Lower lobe of right lung (tissue), 2 donors: Measurements from ENCODE around the gene TNFRSF11A. TPM values are rescaled to one million over a fixed set of nuclear protein-coding genes. Genes with fewer than 3 reads are reported as not detected.

Experiments used
- ATAC-seq, 2 donors: fragments of 200-7000 bp; cut with Tn5 transposase; one replicate each; pipeline ENCODE4 v1.9.1; 2020 to 2022; ENCODE audit warnings: mild to moderate bottlenecking in 2 of 2, moderate library complexity in 2 of 2
- DNase-seq: peaks from one replicate; pipeline ENCODE4 v3.0.0-alpha.2; 2020
- H3K27ac ChIP-seq: fragments of 200-600 bp; one replicate; pipeline ENCODE4 v1.8.0; 2022
- H3K27me3 ChIP-seq: fragments of 200-600 bp; one replicate; pipeline ENCODE4 v1.8.0; 2022; ENCODE audit warnings: low read depth
- H3K36me3 ChIP-seq: fragments of 200-600 bp; one replicate; pipeline ENCODE4 v1.8.0; 2022; ENCODE audit warnings: mild to moderate bottlenecking
- H3K4me1 ChIP-seq: fragments of 200-600 bp; one replicate; pipeline ENCODE4 v1.8.0; 2022
- H3K4me3 ChIP-seq: fragments of 200-600 bp; one replicate; pipeline ENCODE4 v1.8.0; 2022; ENCODE audit warnings: mild to moderate bottlenecking
- H3K9me3 ChIP-seq: fragments of 200-600 bp; one replicate; pipeline ENCODE4 v1.8.0; 2022
- intact Hi-C: fragments of 100-400 bp; cut with DNase I; formaldehyde crosslinking; loops from one replicate; pipeline ENCODE4 v1.11.0; 2022
- total RNA-seq: library from RNA; stranded (reverse); fragmentation: NEBNext Ultra II Directional; extraction: Animal tissue kit (Norgen Biotek cat#: 25700); gene quantifications from one replicate; pipeline ENCODE4 v1.2.1, GENCODE V29; 2021
- TF ChIP-seq, protein P1 (sequence below): fragments of 200-600 bp; IDR thresholded peaks from one replicate; pipeline ENCODE4 v1.8.0; 2022; ENCODE audit warnings: antibody characterized with exemption, mild to moderate bottlenecking
- donor health status: DM: no; HTN: yes; CAD: no; lungs with severe emphysema.

Gene TNFRSF11A
- total RNA-seq, 1 donor from 2014 or later: 3.9 TPM

DNA sequence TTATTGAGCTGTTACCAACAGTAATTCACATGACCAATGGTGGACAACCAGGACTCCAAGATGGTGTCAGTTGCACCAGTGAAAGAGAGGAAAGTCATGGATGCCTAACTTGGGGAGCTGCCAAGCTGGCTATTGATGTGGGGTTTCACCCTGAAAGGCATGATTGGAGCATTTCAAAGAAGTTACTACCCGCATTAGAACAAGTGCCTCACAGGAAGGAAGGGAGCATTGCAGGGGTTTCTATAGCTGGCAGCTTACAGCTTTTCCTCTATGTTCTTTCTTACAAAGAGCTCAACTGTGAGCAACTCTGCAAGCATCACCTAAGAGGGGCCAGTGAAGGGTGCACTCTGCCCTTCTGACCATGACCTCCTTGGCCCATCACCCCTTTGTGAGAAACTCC lies 93.1 kb downstream of the TNFRSF11A start:
- intact Hi-C loops: no loop called here
- H3K27ac ChIP-seq: no peak overlapping the region
- H3K36me3 ChIP-seq: no peaks in the 10 kb centered on the region
- peaks cover 4% of the 10 kb centered on the region for H3K4me1 ChIP-seq
- TF ChIP-seq, protein P1, sequence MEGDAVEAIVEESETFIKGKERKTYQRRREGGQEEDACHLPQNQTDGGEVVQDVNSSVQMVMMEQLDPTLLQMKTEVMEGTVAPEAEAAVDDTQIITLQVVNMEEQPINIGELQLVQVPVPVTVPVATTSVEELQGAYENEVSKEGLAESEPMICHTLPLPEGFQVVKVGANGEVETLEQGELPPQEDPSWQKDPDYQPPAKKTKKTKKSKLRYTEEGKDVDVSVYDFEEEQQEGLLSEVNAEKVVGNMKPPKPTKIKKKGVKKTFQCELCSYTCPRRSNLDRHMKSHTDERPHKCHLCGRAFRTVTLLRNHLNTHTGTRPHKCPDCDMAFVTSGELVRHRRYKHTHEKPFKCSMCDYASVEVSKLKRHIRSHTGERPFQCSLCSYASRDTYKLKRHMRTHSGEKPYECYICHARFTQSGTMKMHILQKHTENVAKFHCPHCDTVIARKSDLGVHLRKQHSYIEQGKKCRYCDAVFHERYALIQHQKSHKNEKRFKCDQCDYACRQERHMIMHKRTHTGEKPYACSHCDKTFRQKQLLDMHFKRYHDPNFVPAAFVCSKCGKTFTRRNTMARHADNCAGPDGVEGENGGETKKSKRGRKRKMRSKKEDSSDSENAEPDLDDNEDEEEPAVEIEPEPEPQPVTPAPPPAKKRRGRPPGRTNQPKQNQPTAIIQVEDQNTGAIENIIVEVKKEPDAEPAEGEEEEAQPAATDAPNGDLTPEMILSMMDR: no peak
- no peak overlapping the region for H3K4me3 ChIP-seq
- DNase-seq (no peak), ATAC-seq (no peak)
- no peaks in the 10 kb centered on the region for H3K27me3 ChIP-seq
- H3K9me3 ChIP-seq: no peaks in the 10 kb centered on the region

DNA sequence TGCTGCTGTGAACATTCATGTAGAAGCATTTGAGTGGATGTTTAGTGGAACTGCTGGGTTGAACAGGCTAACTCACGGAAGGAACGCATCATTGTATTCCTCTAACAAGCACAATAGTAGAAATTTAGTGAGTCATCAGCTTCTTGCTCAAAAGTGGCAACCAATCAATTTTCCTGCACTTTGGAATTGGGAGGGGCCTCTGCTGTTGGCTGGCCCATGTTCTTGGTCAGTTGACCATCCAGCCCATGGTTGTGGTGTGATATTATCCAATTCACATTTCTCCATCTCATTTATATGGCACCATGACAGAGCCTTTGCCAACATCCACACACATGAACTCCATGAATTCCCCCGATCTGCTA lies 95.0 kb downstream of the TNFRSF11A start:
- Histone ChIP-seq H3K27ac (no peak overlapping the region), H3K36me3 (no peaks in the 10 kb centered on the region), H3K27me3 (no peaks in the 10 kb centered on the region), H3K4me3 (peak overlapping the region; percentile 27), H3K4me1 (peaks cover 4% of the 10 kb centered on the region), H3K9me3 (no peaks in the 10 kb centered on the region)
- DNase-seq: no peak
- TF ChIP-seq, protein P1: no peak
- intact Hi-C loops: no loop called here
- no peak for ATAC-seq

DNA sequence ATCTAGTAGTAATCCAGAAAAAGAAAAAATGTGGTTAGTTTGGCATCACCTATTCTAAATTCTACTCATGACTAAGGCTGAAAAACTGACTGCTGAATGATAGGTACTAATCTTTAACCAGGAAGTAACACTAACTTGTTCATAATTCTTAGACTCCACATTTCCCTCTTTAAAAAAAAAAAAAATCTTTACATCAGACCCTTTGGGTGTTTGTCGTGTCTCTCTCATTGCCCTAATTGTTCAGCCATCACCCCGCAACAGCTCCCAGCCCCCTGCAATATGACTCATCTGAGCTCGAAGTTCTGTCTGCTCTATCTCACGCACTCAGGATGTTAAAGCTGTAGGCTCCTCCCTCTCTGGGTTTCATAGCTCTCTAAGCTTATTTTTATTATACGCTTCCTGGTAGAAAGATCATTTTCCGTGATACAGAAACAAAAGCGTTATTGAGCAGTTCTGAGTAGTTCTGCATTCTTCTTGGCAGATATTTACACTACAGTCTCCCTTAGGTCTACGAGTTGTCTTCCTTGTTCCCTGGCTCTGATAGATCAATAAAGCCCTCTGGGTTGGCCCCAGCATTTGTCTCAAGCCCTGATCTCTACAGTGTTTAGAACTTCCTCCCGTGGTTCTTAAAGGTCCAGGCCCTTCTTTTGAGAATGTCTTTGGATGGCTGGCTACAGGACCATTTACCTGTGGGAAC lies 95.6 kb downstream of the TNFRSF11A start:
- H3K9me3 ChIP-seq: no peaks in the 10 kb centered on the region
- peak overlapping the region; percentile 25 for H3K27ac ChIP-seq
- TF ChIP-seq, protein P1: no peak
- H3K36me3 ChIP-seq: no peaks in the 10 kb centered on the region
- DNase-seq (no peak), ATAC-seq (peak; percentile 74 to 83)
- no peaks in the 10 kb centered on the region for H3K27me3 ChIP-seq
- H3K4me1 ChIP-seq: peaks cover 4% of the 10 kb centered on the region
- intact Hi-C loops: no loop called here
- peak overlapping the region; percentile 27 for H3K4me3 ChIP-seq

DNA sequence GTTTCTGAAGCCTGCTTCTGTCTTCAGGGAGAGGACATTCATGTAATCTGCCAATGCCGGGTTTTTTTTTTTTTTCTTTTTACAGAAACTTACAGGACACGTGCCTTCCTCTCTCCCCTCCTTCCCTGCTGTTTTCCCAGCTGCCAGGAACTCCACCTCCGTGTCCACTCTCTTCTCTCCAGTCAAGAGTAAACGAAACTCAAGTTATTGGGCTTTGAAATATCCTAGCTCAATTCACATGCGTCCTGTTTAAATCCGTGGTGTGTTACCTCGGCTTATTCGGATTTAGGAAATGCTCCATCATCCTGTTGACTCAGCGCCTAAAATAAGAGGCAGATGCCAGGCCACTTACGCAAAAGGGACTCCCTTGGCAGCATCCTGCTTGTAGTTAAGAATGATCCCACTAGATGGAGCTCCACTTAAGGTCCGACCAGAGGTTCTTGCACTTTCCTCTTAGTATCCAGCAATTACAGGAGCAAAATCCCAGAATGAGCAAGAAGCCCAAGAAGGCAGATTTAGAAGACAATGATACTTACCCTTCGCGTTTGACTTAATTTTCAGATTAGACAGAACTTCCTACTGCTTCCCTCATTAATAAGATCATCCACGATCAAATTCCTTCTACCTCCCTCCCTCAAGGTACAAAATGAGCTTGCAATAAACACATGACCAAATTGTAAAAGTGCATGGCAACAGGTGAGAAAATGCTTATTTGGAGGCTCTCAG lies 100.5 kb downstream of the TNFRSF11A start:
- TF ChIP-seq, protein P1: peak; percentile 88
- Histone ChIP-seq H3K9me3 (no peaks in the 10 kb centered on the region), H3K4me3 (peak overlapping the region; percentile 28), H3K36me3 (no peaks in the 10 kb centered on the region), H3K27me3 (no peaks in the 10 kb centered on the region), H3K4me1 (peaks cover 4% of the 10 kb centered on the region), H3K27ac (peak overlapping the region; percentile 51)
- DNase-seq (peak; percentile 66), ATAC-seq (peak; percentile 93 to 95)
- intact Hi-C loops: no loop called here

DNA sequence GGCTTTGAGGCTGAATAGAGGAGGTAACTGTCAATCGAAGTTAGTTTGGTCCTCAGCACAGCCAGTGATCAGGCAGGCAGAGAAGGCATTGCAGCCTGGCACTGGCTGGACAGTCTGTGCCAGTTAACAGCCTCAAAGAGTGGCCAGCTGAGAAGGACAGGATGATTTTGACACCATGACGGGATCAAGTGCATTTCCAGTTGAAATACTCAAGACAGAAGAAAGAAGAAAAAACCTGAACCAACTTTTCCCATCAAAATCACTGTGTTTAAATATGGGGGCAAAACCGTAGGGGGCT lies 101.0 kb downstream of the TNFRSF11A start:
- Histone ChIP-seq H3K9me3 (no peaks in the 10 kb centered on the region), H3K27ac (no peak overlapping the region), H3K27me3 (no peaks in the 10 kb centered on the region), H3K36me3 (no peaks in the 10 kb centered on the region), H3K4me1 (peaks cover 4% of the 10 kb centered on the region), H3K4me3 (no peak overlapping the region)
- intact Hi-C loops: no loop called here
- ATAC-seq (no peak), DNase-seq (no peak)
- TF ChIP-seq, protein P1: no peak
